HepG2 (cell line): Measurements from ENCODE around the gene ST14.

Experiments
- MIXL1 ChIP-seq: IDR thresholded peaks from 2 replicates; pipeline ENCODE4 v1.6.1; 2016
- ZBTB42 ChIP-seq: sonication (generic); formaldehyde crosslinking; IDR thresholded peaks from 2 replicates; pipeline ENCODE4 v1.5.0; 2020; ENCODE audit warnings: mild to moderate bottlenecking, missing genetic modification reagents
- ZFYVE20 ChIP-seq: sonication (generic); formaldehyde crosslinking; IDR thresholded peaks from 2 replicates; pipeline ENCODE4 v1.8.0; 2023; ENCODE audit warnings: low read depth, mild to moderate bottlenecking, moderate library complexity, missing genetic modification reagents, borderline replicate concordance
- ZNF562 ChIP-seq: sonication (generic); formaldehyde crosslinking; IDR thresholded peaks from 2 replicates; pipeline ENCODE4 v1.8.0; 2022; ENCODE audit warnings: missing genetic modification reagents, borderline replicate concordance
- TF ChIP-seq, protein P1 (sequence below): sonication (generic); formaldehyde crosslinking; IDR thresholded peaks from 2 replicates; pipeline ENCODE4 v1.5.0; 2020; ENCODE audit warnings: mild to moderate bottlenecking, missing genetic modification reagents, moderate library complexity

DNA sequence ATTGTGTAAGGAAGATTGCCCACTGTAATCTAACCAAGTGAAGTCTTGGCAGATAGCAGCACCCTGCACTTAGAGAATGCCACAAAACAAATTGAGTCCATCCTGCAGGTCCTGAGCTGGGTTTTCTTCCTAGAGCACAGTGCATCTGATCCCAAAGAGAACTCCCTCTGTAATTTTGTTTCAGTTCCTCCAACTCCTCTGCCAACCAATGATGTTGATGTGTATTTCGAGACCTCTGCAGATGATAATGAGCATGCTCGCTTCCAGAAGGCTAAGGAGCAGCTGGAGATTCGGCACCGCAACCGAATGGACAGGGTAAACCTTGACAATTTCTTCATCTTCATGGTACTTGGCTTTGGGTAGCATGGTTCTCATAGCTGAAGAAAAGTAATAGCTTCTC, 33.1 kb upstream of the ST14 start:
- TF ChIP-seq ZFYVE20 (CRISPR knock-in tag) (no peak), ZNF562 (no peak), MIXL1 (CRISPR knock-in tag) (no peak), ZBTB42 (CRISPR knock-in tag) (no peak)
- TF ChIP-seq, protein P1, sequence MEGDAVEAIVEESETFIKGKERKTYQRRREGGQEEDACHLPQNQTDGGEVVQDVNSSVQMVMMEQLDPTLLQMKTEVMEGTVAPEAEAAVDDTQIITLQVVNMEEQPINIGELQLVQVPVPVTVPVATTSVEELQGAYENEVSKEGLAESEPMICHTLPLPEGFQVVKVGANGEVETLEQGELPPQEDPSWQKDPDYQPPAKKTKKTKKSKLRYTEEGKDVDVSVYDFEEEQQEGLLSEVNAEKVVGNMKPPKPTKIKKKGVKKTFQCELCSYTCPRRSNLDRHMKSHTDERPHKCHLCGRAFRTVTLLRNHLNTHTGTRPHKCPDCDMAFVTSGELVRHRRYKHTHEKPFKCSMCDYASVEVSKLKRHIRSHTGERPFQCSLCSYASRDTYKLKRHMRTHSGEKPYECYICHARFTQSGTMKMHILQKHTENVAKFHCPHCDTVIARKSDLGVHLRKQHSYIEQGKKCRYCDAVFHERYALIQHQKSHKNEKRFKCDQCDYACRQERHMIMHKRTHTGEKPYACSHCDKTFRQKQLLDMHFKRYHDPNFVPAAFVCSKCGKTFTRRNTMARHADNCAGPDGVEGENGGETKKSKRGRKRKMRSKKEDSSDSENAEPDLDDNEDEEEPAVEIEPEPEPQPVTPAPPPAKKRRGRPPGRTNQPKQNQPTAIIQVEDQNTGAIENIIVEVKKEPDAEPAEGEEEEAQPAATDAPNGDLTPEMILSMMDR (CRISPR knock-in tag): no peak
